ENCODE measurements around the gene DDX11. TPM values are rescaled to one million over a fixed set of nuclear protein-coding genes. Genes with fewer than 3 reads are reported as not detected.

The DDX11 gene
- polyA plus RNA-seq, 1 donor from 2014 or later = 9.8 TPM

DNA sequence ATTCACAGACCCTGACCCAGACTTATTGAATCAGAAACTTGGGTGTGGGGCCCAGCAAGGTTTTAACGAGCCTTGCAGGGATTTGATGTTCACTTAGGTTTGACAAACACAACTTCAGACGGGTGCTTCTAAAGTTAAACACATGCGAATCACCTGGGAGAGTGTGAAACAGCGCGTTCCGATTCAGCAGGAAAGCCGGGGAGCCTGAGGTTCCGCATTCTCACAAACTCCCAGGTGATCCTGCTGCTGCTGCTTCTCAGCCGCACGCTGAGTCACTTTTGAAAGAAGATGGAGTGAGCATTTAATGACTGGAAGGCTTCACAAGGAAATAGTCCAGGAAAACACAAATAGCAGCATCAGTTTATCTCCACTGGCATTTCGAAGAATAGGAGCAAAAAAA is 44.2 kb upstream of the DDX11 start:
- Histone ChIP-seq H3K4me2 (ENCODE audit: low read length) (no peak overlapping the region), H3K9me3 (ENCODE audit: low read length) (no peaks in the 10 kb centered on the region), H3K9ac (ENCODE audit: low read length) (no peak overlapping the region), H3K9me2 (ENCODE audit: insufficient read depth, low read length) (no peaks in the 10 kb centered on the region), H3F3A (ENCODE audit: insufficient read depth, low read length, poor library complexity, severe bottlenecking) (no peaks in the 10 kb centered on the region), H3K36me3 (ENCODE audit: insufficient read depth, low read length) (no peaks in the 10 kb centered on the region), H3K79me2 (replicated peaks; ENCODE audit: insufficient read depth, low read length) (no peaks in the 10 kb centered on the region), H3K27me3 (ENCODE audit: insufficient read depth, low read depth, low read length) (no peaks in the 10 kb centered on the region), H3K27ac (ENCODE audit: low read length) (no peak overlapping the region), H3K4me3 (ENCODE audit: low read length) (no peak overlapping the region), H2AFZ (ENCODE audit: low read depth, low read length) (no peak overlapping the region), H4K20me1 (ENCODE audit: insufficient read depth) (no peaks in the 10 kb centered on the region)
- TF ChIP-seq EP300 (conservative IDR thresholded peaks at IDR 0.05; ENCODE audit: poor library complexity, severe bottlenecking) (no peak), TAF1 (IDR thresholded peaks at IDR 0.05; ENCODE audit: low read depth) (no peak), SMC3 (conservative IDR thresholded peaks at IDR 0.05; ENCODE audit: poor library complexity) (no peak), EZH2 (IDR thresholded peaks at IDR 0.05; ENCODE audit: borderline replicate concordance, insufficient read depth, low read length, poor library complexity, severe bottlenecking) (no peak), MXI1 (conservative IDR thresholded peaks at IDR 0.05; ENCODE audit: poor library complexity, severe bottlenecking) (no peak), RAD21 (conservative IDR thresholded peaks at IDR 0.05) (no peak), POLR2AphosphoS5 (IDR thresholded peaks at IDR 0.05) (no peak)
- TF ChIP-seq, protein P1, sequence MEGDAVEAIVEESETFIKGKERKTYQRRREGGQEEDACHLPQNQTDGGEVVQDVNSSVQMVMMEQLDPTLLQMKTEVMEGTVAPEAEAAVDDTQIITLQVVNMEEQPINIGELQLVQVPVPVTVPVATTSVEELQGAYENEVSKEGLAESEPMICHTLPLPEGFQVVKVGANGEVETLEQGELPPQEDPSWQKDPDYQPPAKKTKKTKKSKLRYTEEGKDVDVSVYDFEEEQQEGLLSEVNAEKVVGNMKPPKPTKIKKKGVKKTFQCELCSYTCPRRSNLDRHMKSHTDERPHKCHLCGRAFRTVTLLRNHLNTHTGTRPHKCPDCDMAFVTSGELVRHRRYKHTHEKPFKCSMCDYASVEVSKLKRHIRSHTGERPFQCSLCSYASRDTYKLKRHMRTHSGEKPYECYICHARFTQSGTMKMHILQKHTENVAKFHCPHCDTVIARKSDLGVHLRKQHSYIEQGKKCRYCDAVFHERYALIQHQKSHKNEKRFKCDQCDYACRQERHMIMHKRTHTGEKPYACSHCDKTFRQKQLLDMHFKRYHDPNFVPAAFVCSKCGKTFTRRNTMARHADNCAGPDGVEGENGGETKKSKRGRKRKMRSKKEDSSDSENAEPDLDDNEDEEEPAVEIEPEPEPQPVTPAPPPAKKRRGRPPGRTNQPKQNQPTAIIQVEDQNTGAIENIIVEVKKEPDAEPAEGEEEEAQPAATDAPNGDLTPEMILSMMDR (IDR thresholded peaks at IDR 0.05; ENCODE audit: poor library complexity, severe bottlenecking) = no peak
- TF ChIP-seq, protein P2, sequence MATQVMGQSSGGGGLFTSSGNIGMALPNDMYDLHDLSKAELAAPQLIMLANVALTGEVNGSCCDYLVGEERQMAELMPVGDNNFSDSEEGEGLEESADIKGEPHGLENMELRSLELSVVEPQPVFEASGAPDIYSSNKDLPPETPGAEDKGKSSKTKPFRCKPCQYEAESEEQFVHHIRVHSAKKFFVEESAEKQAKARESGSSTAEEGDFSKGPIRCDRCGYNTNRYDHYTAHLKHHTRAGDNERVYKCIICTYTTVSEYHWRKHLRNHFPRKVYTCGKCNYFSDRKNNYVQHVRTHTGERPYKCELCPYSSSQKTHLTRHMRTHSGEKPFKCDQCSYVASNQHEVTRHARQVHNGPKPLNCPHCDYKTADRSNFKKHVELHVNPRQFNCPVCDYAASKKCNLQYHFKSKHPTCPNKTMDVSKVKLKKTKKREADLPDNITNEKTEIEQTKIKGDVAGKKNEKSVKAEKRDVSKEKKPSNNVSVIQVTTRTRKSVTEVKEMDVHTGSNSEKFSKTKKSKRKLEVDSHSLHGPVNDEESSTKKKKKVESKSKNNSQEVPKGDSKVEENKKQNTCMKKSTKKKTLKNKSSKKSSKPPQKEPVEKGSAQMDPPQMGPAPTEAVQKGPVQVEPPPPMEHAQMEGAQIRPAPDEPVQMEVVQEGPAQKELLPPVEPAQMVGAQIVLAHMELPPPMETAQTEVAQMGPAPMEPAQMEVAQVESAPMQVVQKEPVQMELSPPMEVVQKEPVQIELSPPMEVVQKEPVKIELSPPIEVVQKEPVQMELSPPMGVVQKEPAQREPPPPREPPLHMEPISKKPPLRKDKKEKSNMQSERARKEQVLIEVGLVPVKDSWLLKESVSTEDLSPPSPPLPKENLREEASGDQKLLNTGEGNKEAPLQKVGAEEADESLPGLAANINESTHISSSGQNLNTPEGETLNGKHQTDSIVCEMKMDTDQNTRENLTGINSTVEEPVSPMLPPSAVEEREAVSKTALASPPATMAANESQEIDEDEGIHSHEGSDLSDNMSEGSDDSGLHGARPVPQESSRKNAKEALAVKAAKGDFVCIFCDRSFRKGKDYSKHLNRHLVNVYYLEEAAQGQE (IDR thresholded peaks at IDR 0.05; ENCODE audit: borderline replicate concordance) = no peak

DNA sequence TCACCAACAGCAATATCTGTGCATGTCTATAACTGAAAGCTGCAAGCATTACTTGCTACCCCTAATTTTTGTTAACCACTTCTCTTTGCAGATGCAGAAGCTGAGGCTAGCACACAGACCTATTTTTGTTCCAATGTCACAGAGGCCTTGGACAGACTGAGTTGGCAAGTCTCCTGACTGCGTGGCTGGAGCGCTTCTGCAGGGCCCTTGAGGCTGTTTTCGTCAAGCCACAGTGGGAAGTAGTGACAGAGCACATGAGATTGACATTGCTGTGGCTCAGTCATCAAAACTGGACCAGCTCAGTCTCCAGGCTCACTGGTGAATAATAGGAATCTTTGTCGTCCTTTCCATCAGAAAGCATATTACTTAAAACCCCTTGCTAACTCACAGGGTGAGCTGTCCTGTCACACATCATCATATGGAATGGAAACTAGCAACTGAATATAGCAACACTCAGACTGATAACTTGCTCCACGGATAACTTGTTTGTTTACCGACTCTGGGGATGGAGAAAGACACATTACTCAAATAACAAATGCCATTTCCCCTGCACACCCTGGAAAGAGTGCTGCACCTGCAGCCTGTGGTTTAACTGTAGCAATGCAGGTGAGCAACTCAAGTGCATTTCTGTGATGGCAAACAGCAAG is 43.6 kb upstream of the DDX11 start:
- TF ChIP-seq POLR2AphosphoS5 (IDR thresholded peaks at IDR 0.05) (no peak), SMC3 (conservative IDR thresholded peaks at IDR 0.05; ENCODE audit: poor library complexity) (no peak), TAF1 (IDR thresholded peaks at IDR 0.05; ENCODE audit: low read depth) (no peak), EZH2 (IDR thresholded peaks at IDR 0.05; ENCODE audit: borderline replicate concordance, insufficient read depth, low read length, poor library complexity, severe bottlenecking) (no peak), RAD21 (conservative IDR thresholded peaks at IDR 0.05) (no peak), MXI1 (conservative IDR thresholded peaks at IDR 0.05; ENCODE audit: poor library complexity, severe bottlenecking) (no peak), EP300 (conservative IDR thresholded peaks at IDR 0.05; ENCODE audit: poor library complexity, severe bottlenecking) (no peak)
- TF ChIP-seq, protein P1 (IDR thresholded peaks at IDR 0.05; ENCODE audit: poor library complexity, severe bottlenecking) = no peak
- TF ChIP-seq, protein P2 (IDR thresholded peaks at IDR 0.05; ENCODE audit: borderline replicate concordance) = no peak
- Histone ChIP-seq H3K4me2 (ENCODE audit: low read length) (no peak overlapping the region), H3K27ac (ENCODE audit: low read length) (no peak overlapping the region), H3K27me3 (ENCODE audit: insufficient read depth, low read depth, low read length) (no peaks in the 10 kb centered on the region), H4K20me1 (ENCODE audit: insufficient read depth) (no peaks in the 10 kb centered on the region), H3K79me2 (replicated peaks; ENCODE audit: insufficient read depth, low read length) (no peaks in the 10 kb centered on the region), H3F3A (ENCODE audit: insufficient read depth, low read length, poor library complexity, severe bottlenecking) (no peaks in the 10 kb centered on the region), H3K9me2 (ENCODE audit: insufficient read depth, low read length) (no peaks in the 10 kb centered on the region), H3K36me3 (ENCODE audit: insufficient read depth, low read length) (no peaks in the 10 kb centered on the region), H3K4me3 (ENCODE audit: low read length) (no peak overlapping the region), H2AFZ (ENCODE audit: low read depth, low read length) (no peak overlapping the region), H3K9ac (ENCODE audit: low read length) (no peak overlapping the region), H3K9me3 (ENCODE audit: low read length) (no peaks in the 10 kb centered on the region)

All from neural cell (in vitro differentiated cells).